ENCODE measurements around the gene SPAG6.

DNA sequence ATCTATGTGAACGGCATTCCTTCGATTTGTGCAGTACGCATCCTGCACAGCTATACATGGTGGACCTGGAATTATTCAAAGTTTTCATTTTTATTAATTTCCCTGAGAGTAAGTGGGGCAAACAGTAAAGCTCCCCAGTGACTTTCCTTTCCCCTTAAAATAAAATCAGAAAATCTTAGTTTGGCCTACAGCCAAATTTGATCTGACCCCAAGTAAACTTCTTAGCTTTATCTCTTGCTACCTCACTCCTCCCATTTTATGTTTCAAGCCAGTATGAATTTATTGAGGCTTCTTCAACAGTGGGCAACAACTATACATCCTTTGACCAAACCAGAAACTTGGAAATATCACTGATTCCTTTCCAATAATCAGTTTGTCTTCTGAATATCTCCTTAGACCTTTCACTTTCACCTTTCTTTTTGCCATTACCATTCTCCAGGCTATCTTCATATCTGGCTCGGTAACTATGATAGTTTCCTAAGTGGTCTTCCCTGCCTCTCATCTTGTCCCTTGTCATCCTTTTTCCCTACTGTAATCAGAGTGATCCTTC lies 11.1 kb downstream of the SPAG6 start:
- no peak for TF ChIP-seq FOXA2 (IDR thresholded peaks at IDR 0.05)
- TF ChIP-seq, protein P1, sequence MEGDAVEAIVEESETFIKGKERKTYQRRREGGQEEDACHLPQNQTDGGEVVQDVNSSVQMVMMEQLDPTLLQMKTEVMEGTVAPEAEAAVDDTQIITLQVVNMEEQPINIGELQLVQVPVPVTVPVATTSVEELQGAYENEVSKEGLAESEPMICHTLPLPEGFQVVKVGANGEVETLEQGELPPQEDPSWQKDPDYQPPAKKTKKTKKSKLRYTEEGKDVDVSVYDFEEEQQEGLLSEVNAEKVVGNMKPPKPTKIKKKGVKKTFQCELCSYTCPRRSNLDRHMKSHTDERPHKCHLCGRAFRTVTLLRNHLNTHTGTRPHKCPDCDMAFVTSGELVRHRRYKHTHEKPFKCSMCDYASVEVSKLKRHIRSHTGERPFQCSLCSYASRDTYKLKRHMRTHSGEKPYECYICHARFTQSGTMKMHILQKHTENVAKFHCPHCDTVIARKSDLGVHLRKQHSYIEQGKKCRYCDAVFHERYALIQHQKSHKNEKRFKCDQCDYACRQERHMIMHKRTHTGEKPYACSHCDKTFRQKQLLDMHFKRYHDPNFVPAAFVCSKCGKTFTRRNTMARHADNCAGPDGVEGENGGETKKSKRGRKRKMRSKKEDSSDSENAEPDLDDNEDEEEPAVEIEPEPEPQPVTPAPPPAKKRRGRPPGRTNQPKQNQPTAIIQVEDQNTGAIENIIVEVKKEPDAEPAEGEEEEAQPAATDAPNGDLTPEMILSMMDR (IDR thresholded peaks at IDR 0.05; ENCODE audit: low read depth, low read length, missing input control) = no peak
- TF ChIP-seq RAD21 (IDR thresholded peaks at IDR 0.05) = no peak
- TF ChIP-seq, protein P2, sequence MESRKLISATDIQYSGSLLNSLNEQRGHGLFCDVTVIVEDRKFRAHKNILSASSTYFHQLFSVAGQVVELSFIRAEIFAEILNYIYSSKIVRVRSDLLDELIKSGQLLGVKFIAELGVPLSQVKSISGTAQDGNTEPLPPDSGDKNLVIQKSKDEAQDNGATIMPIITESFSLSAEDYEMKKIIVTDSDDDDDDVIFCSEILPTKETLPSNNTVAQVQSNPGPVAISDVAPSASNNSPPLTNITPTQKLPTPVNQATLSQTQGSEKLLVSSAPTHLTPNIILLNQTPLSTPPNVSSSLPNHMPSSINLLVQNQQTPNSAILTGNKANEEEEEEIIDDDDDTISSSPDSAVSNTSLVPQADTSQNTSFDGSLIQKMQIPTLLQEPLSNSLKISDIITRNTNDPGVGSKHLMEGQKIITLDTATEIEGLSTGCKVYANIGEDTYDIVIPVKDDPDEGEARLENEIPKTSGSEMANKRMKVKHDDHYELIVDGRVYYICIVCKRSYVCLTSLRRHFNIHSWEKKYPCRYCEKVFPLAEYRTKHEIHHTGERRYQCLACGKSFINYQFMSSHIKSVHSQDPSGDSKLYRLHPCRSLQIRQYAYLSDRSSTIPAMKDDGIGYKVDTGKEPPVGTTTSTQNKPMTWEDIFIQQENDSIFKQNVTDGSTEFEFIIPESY (IDR thresholded peaks at IDR 0.05) = no peak
- TF ChIP-seq NR2F2 (IDR thresholded peaks at IDR 0.05) = no peak
- TF ChIP-seq, protein P3, sequence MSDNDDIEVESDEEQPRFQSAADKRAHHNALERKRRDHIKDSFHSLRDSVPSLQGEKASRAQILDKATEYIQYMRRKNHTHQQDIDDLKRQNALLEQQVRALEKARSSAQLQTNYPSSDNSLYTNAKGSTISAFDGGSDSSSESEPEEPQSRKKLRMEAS (IDR thresholded peaks at IDR 0.05) = no peak
- TF ChIP-seq GABPA (IDR thresholded peaks at IDR 0.05 in 1 of 2, conservative IDR thresholded peaks at IDR 0.05 in 1 of 2) = no peak
- TF ChIP-seq FOXA1 (IDR thresholded peaks at IDR 0.05) = no peak
- TF ChIP-seq, protein P4, sequence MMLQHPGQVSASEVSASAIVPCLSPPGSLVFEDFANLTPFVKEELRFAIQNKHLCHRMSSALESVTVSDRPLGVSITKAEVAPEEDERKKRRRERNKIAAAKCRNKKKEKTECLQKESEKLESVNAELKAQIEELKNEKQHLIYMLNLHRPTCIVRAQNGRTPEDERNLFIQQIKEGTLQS (IDR thresholded peaks at IDR 0.05) = no peak
- no peak for TF ChIP-seq TAF1 (conservative IDR thresholded peaks at IDR 0.05)

Data from liver (tissue), 3 donors.